ENCODE data around the gene ADGRB2. TPM values are rescaled to one million over a fixed set of nuclear protein-coding genes. Genes with fewer than 3 reads are reported as not detected.
A peak's percentile ranks its signal among the peaks of the same experiment; 100 is the strongest.

ADGRB2 gene, protein sequence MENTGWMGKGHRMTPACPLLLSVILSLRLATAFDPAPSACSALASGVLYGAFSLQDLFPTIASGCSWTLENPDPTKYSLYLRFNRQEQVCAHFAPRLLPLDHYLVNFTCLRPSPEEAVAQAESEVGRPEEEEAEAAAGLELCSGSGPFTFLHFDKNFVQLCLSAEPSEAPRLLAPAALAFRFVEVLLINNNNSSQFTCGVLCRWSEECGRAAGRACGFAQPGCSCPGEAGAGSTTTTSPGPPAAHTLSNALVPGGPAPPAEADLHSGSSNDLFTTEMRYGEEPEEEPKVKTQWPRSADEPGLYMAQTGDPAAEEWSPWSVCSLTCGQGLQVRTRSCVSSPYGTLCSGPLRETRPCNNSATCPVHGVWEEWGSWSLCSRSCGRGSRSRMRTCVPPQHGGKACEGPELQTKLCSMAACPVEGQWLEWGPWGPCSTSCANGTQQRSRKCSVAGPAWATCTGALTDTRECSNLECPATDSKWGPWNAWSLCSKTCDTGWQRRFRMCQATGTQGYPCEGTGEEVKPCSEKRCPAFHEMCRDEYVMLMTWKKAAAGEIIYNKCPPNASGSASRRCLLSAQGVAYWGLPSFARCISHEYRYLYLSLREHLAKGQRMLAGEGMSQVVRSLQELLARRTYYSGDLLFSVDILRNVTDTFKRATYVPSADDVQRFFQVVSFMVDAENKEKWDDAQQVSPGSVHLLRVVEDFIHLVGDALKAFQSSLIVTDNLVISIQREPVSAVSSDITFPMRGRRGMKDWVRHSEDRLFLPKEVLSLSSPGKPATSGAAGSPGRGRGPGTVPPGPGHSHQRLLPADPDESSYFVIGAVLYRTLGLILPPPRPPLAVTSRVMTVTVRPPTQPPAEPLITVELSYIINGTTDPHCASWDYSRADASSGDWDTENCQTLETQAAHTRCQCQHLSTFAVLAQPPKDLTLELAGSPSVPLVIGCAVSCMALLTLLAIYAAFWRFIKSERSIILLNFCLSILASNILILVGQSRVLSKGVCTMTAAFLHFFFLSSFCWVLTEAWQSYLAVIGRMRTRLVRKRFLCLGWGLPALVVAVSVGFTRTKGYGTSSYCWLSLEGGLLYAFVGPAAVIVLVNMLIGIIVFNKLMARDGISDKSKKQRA (N-terminal part only)
- total RNA-seq (10 to 100 TPM in 2 of 10 donors, 1 to 10 TPM in 8; 4.4 to 14.9 (median 8.6) TPM), polyA plus RNA-seq (10 to 100 TPM in 1 of 2 donors, under 1 TPM in 1; 0.91 to 17.9 TPM)
- long read RNA-seq, donor 1, partial matches to known transcripts, result 9 of 15 reads
- long read RNA-seq, donor 1, other reads (novel, unspliced or antisense), result 6 of 15 reads
- long read RNA-seq, donor 2, partial matches to known transcripts, result 14 of 20 reads
- long read RNA-seq, donor 2, other reads (novel, unspliced or antisense), result 6 of 20 reads
- long read RNA-seq, donor 3, partial matches to known transcripts, result 31 of 35 reads
- long read RNA-seq, donor 3, other reads (novel, unspliced or antisense), result 4 of 35 reads

DNA sequence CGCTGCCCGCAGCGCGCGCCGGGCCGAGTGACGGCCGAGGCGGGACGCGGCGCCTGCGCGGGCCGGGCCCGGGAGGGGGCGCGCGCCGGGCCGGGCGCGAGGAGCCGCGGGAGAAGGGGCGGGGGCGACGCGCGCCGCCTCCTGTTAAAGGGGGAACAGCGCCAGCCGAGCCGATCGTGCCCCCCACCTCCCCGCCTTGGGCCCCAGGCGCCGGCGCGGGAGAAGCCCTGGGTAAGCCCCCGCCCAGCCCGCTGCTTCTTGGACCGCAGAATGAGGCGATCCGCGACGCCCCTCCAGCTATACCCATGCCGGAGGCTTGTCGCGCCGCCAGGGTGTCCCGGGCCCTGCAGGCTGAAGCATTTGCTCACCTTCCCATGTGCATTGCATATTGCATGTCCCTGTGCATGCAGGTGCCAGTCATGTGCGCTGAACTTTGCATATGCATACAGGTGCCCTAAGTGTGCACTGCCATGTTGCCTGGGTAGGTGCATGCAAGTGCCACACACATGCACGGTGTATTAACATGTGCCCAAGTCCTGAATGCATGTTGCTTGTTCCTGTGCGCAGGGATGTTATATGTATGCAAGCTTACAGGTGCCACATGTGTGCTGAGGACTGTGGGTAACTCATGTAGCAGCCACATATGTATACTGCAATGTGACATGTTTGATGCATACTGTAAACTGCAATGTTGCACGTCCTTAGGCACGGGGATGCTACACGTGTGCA lies at the start of gene ADGRB2:
TSS of gene ADGRB2 (minus strand) at position 29 of the 729 bp plus-strand sequence. CDS start 7,119 bp downstream, outside the sequence.
- Histone ChIP-seq H3K4me1 (peaks cover 14 to 46% (median 33%) of the 10 kb centered on the region in 9 donors), H3K27ac (no peak within 1 kb of the TSS), H3K9me3 (no peaks in the 10 kb centered on the region), H3K4me3 (peak within 1 kb of the TSS in 9 of 10 donors; percentile 42 to 69 (median 57)), H3K27me3 (peaks cover 0 to 87% (median 20%) of the 10 kb centered on the region in 7 donors), H3K36me3 (no peaks in the 10 kb centered on the region)
- WGBS, 2 donors, result 3 to 5% methylated on average over 45 to 59 of the region's 59 CpGs
- peak in 2 of 8 donors; percentile 8 to 10 for ATAC-seq
- TF ChIP-seq, protein P1, sequence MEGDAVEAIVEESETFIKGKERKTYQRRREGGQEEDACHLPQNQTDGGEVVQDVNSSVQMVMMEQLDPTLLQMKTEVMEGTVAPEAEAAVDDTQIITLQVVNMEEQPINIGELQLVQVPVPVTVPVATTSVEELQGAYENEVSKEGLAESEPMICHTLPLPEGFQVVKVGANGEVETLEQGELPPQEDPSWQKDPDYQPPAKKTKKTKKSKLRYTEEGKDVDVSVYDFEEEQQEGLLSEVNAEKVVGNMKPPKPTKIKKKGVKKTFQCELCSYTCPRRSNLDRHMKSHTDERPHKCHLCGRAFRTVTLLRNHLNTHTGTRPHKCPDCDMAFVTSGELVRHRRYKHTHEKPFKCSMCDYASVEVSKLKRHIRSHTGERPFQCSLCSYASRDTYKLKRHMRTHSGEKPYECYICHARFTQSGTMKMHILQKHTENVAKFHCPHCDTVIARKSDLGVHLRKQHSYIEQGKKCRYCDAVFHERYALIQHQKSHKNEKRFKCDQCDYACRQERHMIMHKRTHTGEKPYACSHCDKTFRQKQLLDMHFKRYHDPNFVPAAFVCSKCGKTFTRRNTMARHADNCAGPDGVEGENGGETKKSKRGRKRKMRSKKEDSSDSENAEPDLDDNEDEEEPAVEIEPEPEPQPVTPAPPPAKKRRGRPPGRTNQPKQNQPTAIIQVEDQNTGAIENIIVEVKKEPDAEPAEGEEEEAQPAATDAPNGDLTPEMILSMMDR (IDR thresholded peaks at IDR 0.05), result peak in 2 of 9 donors; percentile 12 to 18
- no peak for DNase-seq
- intact Hi-C loops (cut with DNase I), result no loop called here

DNA sequence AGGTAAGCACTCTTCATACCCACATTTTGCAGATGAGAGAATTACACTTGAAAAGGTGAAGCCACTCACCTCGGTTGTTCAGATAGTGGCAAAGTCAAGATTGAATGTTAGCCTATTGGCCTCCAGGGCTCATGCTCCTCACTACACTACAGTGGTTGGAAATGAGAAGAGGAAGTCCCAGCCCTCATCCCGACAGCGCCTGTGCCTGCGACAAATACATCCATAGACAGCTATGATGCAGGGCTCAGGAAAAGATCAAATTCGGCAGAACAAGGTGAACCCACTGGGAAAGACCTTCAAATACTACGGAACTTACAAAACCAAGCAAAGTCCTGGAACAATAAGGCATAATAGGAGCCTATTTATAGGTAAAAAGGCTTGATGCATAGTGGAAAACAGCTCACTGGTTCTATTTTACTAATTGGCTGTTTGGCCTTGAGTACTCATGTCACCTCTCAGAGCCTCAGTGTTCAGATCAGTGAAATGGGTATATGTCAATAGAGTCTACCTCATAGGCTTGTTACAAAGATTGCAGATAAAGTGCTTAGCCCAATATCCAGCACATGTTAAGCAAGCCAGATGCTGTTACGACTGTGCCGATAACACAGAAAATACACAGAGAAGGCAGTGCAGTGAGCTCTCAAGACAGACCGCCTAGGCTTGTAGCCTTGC lies 48.2 kb upstream of the ADGRB2 start:
- intact Hi-C loops (cut with DNase I), result loop anchor here in 1 of 10 donors (10.0 kb wide), 1 partner anchor 153 kb away; no protein-coding TSS in a partner anchor
- peaks cover 0 to 4% (median 0%) of the 10 kb centered on the region in 11 donors for H3K9me3 ChIP-seq
- H3K27ac ChIP-seq, result no peak overlapping the region
- H3K36me3 ChIP-seq, result no peaks in the 10 kb centered on the region
- peaks cover 0 to 12% (median 0%) of the 10 kb centered on the region in 9 donors for H3K4me1 ChIP-seq
- no peak for ATAC-seq
- no peak overlapping the region for H3K4me3 ChIP-seq
- no peak for DNase-seq
- H3K27me3 ChIP-seq, result no peaks in the 10 kb centered on the region
- TF ChIP-seq, protein P1 (IDR thresholded peaks at IDR 0.05), result no peak
- WGBS, 2 donors, result 77% methylated on average over 9 of the region's 9 CpGs

- ATAC-seq (no peak), DNase-seq (no peak)
- no peaks in the 10 kb centered on the region for H3K36me3 ChIP-seq
- peaks cover 0 to 3% (median 0%) of the 10 kb centered on the region in 11 donors for H3K9me3 ChIP-seq
- TF ChIP-seq, protein P1 (IDR thresholded peaks at IDR 0.05), result no peak
- H3K27me3 ChIP-seq, result no peaks in the 10 kb centered on the region
- H3K27ac ChIP-seq, result no peak overlapping the region
- intact Hi-C loops (cut with DNase I), result loop anchor here in 1 of 10 donors (10.0 kb wide), 1 partner anchor 153 kb away; no protein-coding TSS in a partner anchor
- H3K4me1 ChIP-seq, result peaks cover 0 to 7% (median 0%) of the 10 kb centered on the region in 9 donors
- no peak overlapping the region for H3K4me3 ChIP-seq
- WGBS, 2 donors, result 45 to 51% methylated on average over 7 of the region's 7 CpGs
Observed at GRCh38 chr1:31811605-31812004, 47.5 kb upstream of the ADGRB2 start.

Measured in heart right ventricle (tissue), 16 donors.